NB4 (cell line): ENCODE results near the gene TMEM223.

Source experiments
- CTCF ChIP-seq: IDR thresholded peaks from one replicate; pipeline ENCODE4 v1.5.1; 2012; ENCODE audit warnings: low read depth, low read length
- MAX ChIP-seq: IDR thresholded peaks from 2 replicates; pipeline ENCODE4 v1.6.1; 2011; ENCODE audit warnings: low read depth, low read length
- MYC ChIP-seq: IDR thresholded peaks from 2 replicates; pipeline ENCODE4 v1.6.1; 2011; ENCODE audit warnings: low read depth, low read length
- POLR2A ChIP-seq: IDR thresholded peaks from 2 replicates; pipeline ENCODE4 v1.6.1; 2011; ENCODE audit warnings: mild to moderate bottlenecking; ENCODE audit not compliant: insufficient read length; ENCODE audit errors: extremely low read depth

- TF ChIP-seq CTCF (no peak), POLR2A (no peak), MAX (no peak), MYC (no peak)
Observed at GRCh38 chr11:62816557-62816956, 24.8 kb upstream of the TMEM223 start.
